Measurements from ENCODE around the gene SEPTIN3.
"Not testable (repeated sequence)": the region's sequence is repeated elsewhere in the genome, so short reads cannot be mapped to it uniquely, and the experiment has no call there.

The SEPTIN3 gene

GRCh38 chr22:41943661-41944209, 25.5 kb upstream of the SEPTIN3 start:
- DNase-seq (ENCODE audit: low read depth in 2 of 2), result no peak

GRCh38 chr22:41946629-41947423, 22.4 kb upstream of the SEPTIN3 start, which contains the start of gene CENPM:
Gene CENPM (minus strand): TSS chr22:41947152. CDS start chr22:41947076, 76 bp downstream.
- DNase-seq (ENCODE audit: low read depth in 2 of 2), result peak; percentile 81 to 87

- no peak for DNase-seq (ENCODE audit: low read depth in 2 of 2)
These were observed 21.7 kb upstream of the SEPTIN3 start for GRCh38 chr22:41947424-41948080.

GRCh38 chr22:41948142-41948541, 21.1 kb upstream of the SEPTIN3 start:
- DNase-seq (ENCODE audit: low read depth in 2 of 2), result no peak

GRCh38 chr22:41948928-41949296, 20.3 kb upstream of the SEPTIN3 start:
- not testable (repeated sequence) for DNase-seq (ENCODE audit: low read depth in 2 of 2)

GRCh38 chr22:41949297-41949965, 19.8 kb upstream of the SEPTIN3 start:
- DNase-seq (ENCODE audit: low read depth in 2 of 2), result no peak

- DNase-seq (ENCODE audit: low read depth in 2 of 2), result no peak
These were observed 17.3 kb upstream of the SEPTIN3 start, which contains the start of gene SMIM45 for GRCh38 chr22:41951898-41952474. Gene SMIM45 (plus strand): TSS chr22:41952150.

GRCh38 chr22:41952713-41953112, 16.5 kb upstream of the SEPTIN3 start:
- DNase-seq (ENCODE audit: low read depth in 2 of 2), result no peak

- DNase-seq (ENCODE audit: low read depth in 2 of 2), result no peak
These were observed 11.2 kb upstream of the SEPTIN3 start for GRCh38 chr22:41957941-41958556.

- DNase-seq (ENCODE audit: low read depth in 2 of 2), result no peak
These were observed 5.7 kb upstream of the SEPTIN3 start for GRCh38 chr22:41963453-41964111.

- DNase-seq (ENCODE audit: low read depth in 2 of 2), result no peak
These were observed 5.1 kb upstream of the SEPTIN3 start for GRCh38 chr22:41964112-41964491.

GRCh38 chr22:41966225-41966606, 3.0 kb upstream of the SEPTIN3 start:
- no peak for DNase-seq (ENCODE audit: low read depth in 2 of 2)

GRCh38 chr22:41966607-41967240, 2.5 kb upstream of the SEPTIN3 start:
- DNase-seq (ENCODE audit: low read depth in 2 of 2), result peak in 1 of 2 donors; percentile 28

GRCh38 chr22:41968601-41969000, 642 bp upstream of the SEPTIN3 start:
- no peak for DNase-seq (ENCODE audit: low read depth in 2 of 2)

- DNase-seq (ENCODE audit: low read depth in 2 of 2), result no peak
These were observed 1.4 kb downstream of the SEPTIN3 start for GRCh38 chr22:41970601-41971000.

- no peak for DNase-seq (ENCODE audit: low read depth in 2 of 2)
These were observed 2.2 kb downstream of the SEPTIN3 start for GRCh38 chr22:41971431-41971830.

GRCh38 chr22:41974691-41975290, 5.5 kb downstream of the SEPTIN3 start:
- no peak for DNase-seq (ENCODE audit: low read depth in 2 of 2)

GRCh38 chr22:41975299-41976069, 6.2 kb downstream of the SEPTIN3 start:
- no peak for DNase-seq (ENCODE audit: low read depth in 2 of 2)

Data from stimulated activated CD4-positive, alpha-beta T cell treated with anti-CD3 and anti-CD28 coated beads, Interleukin-1b, Interleukin-23, amount 100 ng/mL, for 4 hours (primary cell).